Measurements from ENCODE around the gene ZNF304. TPM values are rescaled to one million over a fixed set of nuclear protein-coding genes. Genes with fewer than 3 reads are reported as not detected.

Gene ZNF304
- total RNA-seq, 1 donor from 2014 or later: 15.7 TPM

GRCh38 chr19:57320180-57321084, 30.6 kb upstream of the ZNF304 start, which contains the start of gene ZNF543:
TSS of gene ZNF543 (plus strand) at chr19:57320472. CDS start at chr19:57320854, 382 bp downstream.
- no peak for TF ChIP-seq CTCF (IDR thresholded peaks at IDR 0.05; ENCODE audit: unreplicated experiment)
- Mint-ChIP-seq H3K9me3 (ENCODE audit: unreplicated experiment) (no peaks in the 10 kb centered on the region), H3K27ac (ENCODE audit: unreplicated experiment) (peak within 1 kb of the TSS; percentile 94), H3K36me3 (ENCODE audit: low read depth, unreplicated experiment) (peaks cover 15% of the 10 kb centered on the region), H3K4me3 (ENCODE audit: unreplicated experiment) (peak within 1 kb of the TSS; percentile 96), H3K27me3 (ENCODE audit: unreplicated experiment) (peaks cover 9% of the 10 kb centered on the region), H3K4me1 (ENCODE audit: unreplicated experiment) (peaks cover 19% of the 10 kb centered on the region)
- DNase-seq (ENCODE audit: low spot score): peak; percentile 94

- Mint-ChIP-seq H3K27me3 (ENCODE audit: unreplicated experiment) (peaks cover 9% of the 10 kb centered on the region), H3K4me3 (ENCODE audit: unreplicated experiment) (peak overlapping the region; percentile 96), H3K9me3 (ENCODE audit: unreplicated experiment) (no peaks in the 10 kb centered on the region), H3K4me1 (ENCODE audit: unreplicated experiment) (peaks cover 19% of the 10 kb centered on the region), H3K36me3 (ENCODE audit: low read depth, unreplicated experiment) (peaks cover 19% of the 10 kb centered on the region), H3K27ac (ENCODE audit: unreplicated experiment) (peak overlapping the region; percentile 94)
- no peak for TF ChIP-seq CTCF (IDR thresholded peaks at IDR 0.05; ENCODE audit: unreplicated experiment)
- DNase-seq (ENCODE audit: low spot score): no peak
These were observed 30.0 kb upstream of the ZNF304 start for GRCh38 chr19:57321116-57321515.

GRCh38 chr19:57321751-57322150, 29.3 kb upstream of the ZNF304 start:
- Mint-ChIP-seq H3K4me3 (ENCODE audit: unreplicated experiment) (peak overlapping the region; percentile 96), H3K27ac (ENCODE audit: unreplicated experiment) (peak overlapping the region; percentile 94), H3K36me3 (ENCODE audit: low read depth, unreplicated experiment) (peaks cover 23% of the 10 kb centered on the region), H3K4me1 (ENCODE audit: unreplicated experiment) (peaks cover 19% of the 10 kb centered on the region), H3K27me3 (ENCODE audit: unreplicated experiment) (peaks cover 9% of the 10 kb centered on the region), H3K9me3 (ENCODE audit: unreplicated experiment) (no peaks in the 10 kb centered on the region)
- TF ChIP-seq CTCF (IDR thresholded peaks at IDR 0.05; ENCODE audit: unreplicated experiment): no peak
- DNase-seq (ENCODE audit: low spot score): no peak

- H3K27ac Mint-ChIP-seq (ENCODE audit: unreplicated experiment): no peak overlapping the region
- peaks cover 45% of the 10 kb centered on the region for H3K36me3 Mint-ChIP-seq (ENCODE audit: low read depth, unreplicated experiment)
- peaks cover 9% of the 10 kb centered on the region for H3K27me3 Mint-ChIP-seq (ENCODE audit: unreplicated experiment)
- no peaks in the 10 kb centered on the region for H3K9me3 Mint-ChIP-seq (ENCODE audit: unreplicated experiment)
- peaks cover 19% of the 10 kb centered on the region for H3K4me1 Mint-ChIP-seq (ENCODE audit: unreplicated experiment)
- H3K4me3 Mint-ChIP-seq (ENCODE audit: unreplicated experiment): peak overlapping the region; percentile 60
- no peak for TF ChIP-seq CTCF (IDR thresholded peaks at IDR 0.05; ENCODE audit: unreplicated experiment)
- no peak for DNase-seq (ENCODE audit: low spot score)
These were observed 26.1 kb upstream of the ZNF304 start for GRCh38 chr19:57324992-57325391.

GRCh38 chr19:57327993-57328392, 23.1 kb upstream of the ZNF304 start:
- H3K36me3 Mint-ChIP-seq (ENCODE audit: low read depth, unreplicated experiment): peaks cover 48% of the 10 kb centered on the region
- peak overlapping the region; percentile 34 for H3K4me3 Mint-ChIP-seq (ENCODE audit: unreplicated experiment)
- H3K4me1 Mint-ChIP-seq (ENCODE audit: unreplicated experiment): no peaks in the 10 kb centered on the region
- H3K9me3 Mint-ChIP-seq (ENCODE audit: unreplicated experiment): no peaks in the 10 kb centered on the region
- H3K27me3 Mint-ChIP-seq (ENCODE audit: unreplicated experiment): no peaks in the 10 kb centered on the region
- TF ChIP-seq CTCF (IDR thresholded peaks at IDR 0.05; ENCODE audit: unreplicated experiment): no peak
- no peak for DNase-seq (ENCODE audit: low spot score)
- no peak overlapping the region for H3K27ac Mint-ChIP-seq (ENCODE audit: unreplicated experiment)

Data from endothelial cell (in vitro differentiated cells).